ENCODE results near the gene COG1. TPM values are rescaled to one million over a fixed set of nuclear protein-coding genes. Genes with fewer than 3 reads are reported as not detected.
A peak's percentile ranks its signal among the peaks of the same experiment; 100 is the strongest.

The COG1 gene
- total RNA-seq, 1 experiment from 2014 or later: 26.5 TPM

DNA sequence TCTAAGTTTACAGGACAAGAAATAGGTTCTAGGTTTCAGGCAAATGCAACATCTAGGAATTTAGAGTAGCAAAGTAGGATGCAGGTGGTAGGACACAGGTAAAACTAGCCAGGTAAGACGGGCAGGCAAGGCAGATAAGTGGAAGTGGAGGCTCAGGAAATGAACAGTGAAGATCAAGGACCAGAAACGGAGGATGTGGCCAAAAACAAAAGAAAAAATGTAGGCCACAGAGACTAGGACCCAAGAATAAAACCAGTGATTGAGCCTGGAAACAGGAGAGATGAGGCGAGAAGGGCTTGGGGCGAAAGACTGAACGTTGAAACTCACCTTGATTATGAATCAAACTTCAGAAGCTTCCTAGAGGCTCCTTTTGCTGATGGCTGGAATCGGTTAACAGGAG, 44.9 kb downstream of the COG1 start:
- Histone ChIP-seq H2AK5ac (ENCODE audit: insufficient read length, low read length) (no peak overlapping the region), H4K8ac (replicated peaks; ENCODE audit: insufficient read length, low read depth, low read length) (no peak overlapping the region), H2BK12ac (ENCODE audit: insufficient read length, low read depth, low read length) (no peak overlapping the region), H2BK15ac (ENCODE audit: low read depth, low read length) (no peak overlapping the region), H2AFZ (ENCODE audit: low read length) (no peak overlapping the region), H3K27me3 (ENCODE audit: insufficient read depth, low read length) (no peaks in the 10 kb centered on the region), H4K91ac (ENCODE audit: insufficient read length, low read depth, low read length) (no peak overlapping the region), H2BK5ac (ENCODE audit: insufficient read length, low read length) (no peak overlapping the region), H3K4me2 (ENCODE audit: insufficient read depth, insufficient read length, low read length) (no peak overlapping the region), H3K23ac (ENCODE audit: insufficient read length, low read depth, low read length) (no peak overlapping the region), H3K9ac (ENCODE audit: extremely low read depth, insufficient read length, low read length) (no peak overlapping the region), H3K79me1 (ENCODE audit: insufficient read depth, low read depth, low read length, poor library complexity, severe bottlenecking) (peaks cover 3% of the 10 kb centered on the region), H4K5ac (ENCODE audit: insufficient read length, low read depth, low read length) (no peak overlapping the region), H3K56ac (ENCODE audit: insufficient read length, low read depth, low read length) (no peak overlapping the region), H4K20me1 (ENCODE audit: control insufficient read depth, insufficient read depth, insufficient read length) (no peaks in the 10 kb centered on the region), H3K9me3 (ENCODE audit: control insufficient read depth, low read depth, low read length) (no peaks in the 10 kb centered on the region), H3K4ac (ENCODE audit: low read depth, low read length) (no peak overlapping the region), H3T11ph (ENCODE audit: low read length) (no peak overlapping the region), H3K79me2 (ENCODE audit: insufficient read depth, low read length) (peaks cover 5% of the 10 kb centered on the region; the same call in 1 of the 2 replicates), H3K23me2 (ENCODE audit: insufficient read length, low read depth, low read length, poor library complexity, severe bottlenecking) (peaks cover 4% of the 10 kb centered on the region), H2BK120ac (ENCODE audit: low read depth, low read length, poor library complexity, severe bottlenecking) (no peak overlapping the region), H3K27ac (ENCODE audit: insufficient read length, low read depth, low read length) (no peak overlapping the region), H3K4me1 (ENCODE audit: insufficient read depth, low read length) (no peaks in the 10 kb centered on the region), H3K18ac (ENCODE audit: insufficient read length, low read depth, low read length) (no peak overlapping the region), H3K14ac (ENCODE audit: insufficient read depth, low read length) (no peak overlapping the region), H2BK20ac (ENCODE audit: low read depth, low read length, poor library complexity, severe bottlenecking) (no peak overlapping the region)
- DNase-seq: no peak
- WGBS (ENCODE audit: extremely low coverage, insufficient read length, low lambda C conversion rate): no CpG with 5 or more reads among the region's 6 CpGs
- H3K9me3 Mint-ChIP-seq: no peaks in the 10 kb centered on the region
- peaks cover 14 to 77% (median 73%) of the 10 kb centered on the region in 3 experiments for H3K36me3 Mint-ChIP-seq (ENCODE audit: insufficient read depth in 1 of 3, low read depth in 3 of 3)
- TF ChIP-seq, protein P1, sequence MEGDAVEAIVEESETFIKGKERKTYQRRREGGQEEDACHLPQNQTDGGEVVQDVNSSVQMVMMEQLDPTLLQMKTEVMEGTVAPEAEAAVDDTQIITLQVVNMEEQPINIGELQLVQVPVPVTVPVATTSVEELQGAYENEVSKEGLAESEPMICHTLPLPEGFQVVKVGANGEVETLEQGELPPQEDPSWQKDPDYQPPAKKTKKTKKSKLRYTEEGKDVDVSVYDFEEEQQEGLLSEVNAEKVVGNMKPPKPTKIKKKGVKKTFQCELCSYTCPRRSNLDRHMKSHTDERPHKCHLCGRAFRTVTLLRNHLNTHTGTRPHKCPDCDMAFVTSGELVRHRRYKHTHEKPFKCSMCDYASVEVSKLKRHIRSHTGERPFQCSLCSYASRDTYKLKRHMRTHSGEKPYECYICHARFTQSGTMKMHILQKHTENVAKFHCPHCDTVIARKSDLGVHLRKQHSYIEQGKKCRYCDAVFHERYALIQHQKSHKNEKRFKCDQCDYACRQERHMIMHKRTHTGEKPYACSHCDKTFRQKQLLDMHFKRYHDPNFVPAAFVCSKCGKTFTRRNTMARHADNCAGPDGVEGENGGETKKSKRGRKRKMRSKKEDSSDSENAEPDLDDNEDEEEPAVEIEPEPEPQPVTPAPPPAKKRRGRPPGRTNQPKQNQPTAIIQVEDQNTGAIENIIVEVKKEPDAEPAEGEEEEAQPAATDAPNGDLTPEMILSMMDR (conservative IDR thresholded peaks at IDR 0.05): no peak
- H3K4me1 Mint-ChIP-seq: peaks cover 9 to 10% of the 10 kb centered on the region in 2 experiments
- peak overlapping the region in 2 of 3 experiments; percentile 8 to 17; a peak in 2 of 7 replicates for H3K27ac Mint-ChIP-seq
- H3K27me3 Mint-ChIP-seq (ENCODE audit: low read depth): no peaks in the 10 kb centered on the region
- no peak overlapping the region for H3K4me3 Mint-ChIP-seq
